ENCODE data around the gene NODAL. TPM values are rescaled to one million over a fixed set of nuclear protein-coding genes. Genes with fewer than 3 reads are reported as not detected.

The NODAL gene
- total and polyA plus RNA-seq, 2 donors = not detected

GRCh38 chr10:70476249-70477035 lies 35.0 kb upstream of the NODAL start:
- H3K36me3 ChIP-seq (ENCODE audit: insufficient read depth) = no peaks in the 10 kb centered on the region
- 79% methylated on average over 7 of the region's 7 CpGs for WGBS
- no peaks in the 10 kb centered on the region for H3K4me1 ChIP-seq (ENCODE audit: insufficient read depth)
- no peak overlapping the region for H3K27ac ChIP-seq (ENCODE audit: low read depth)
- no peak overlapping the region for H3K4me3 ChIP-seq (ENCODE audit: low read depth, low read length)
- DNase-seq (ENCODE audit: extremely low spot score) = no peak

- Histone ChIP-seq H3K4me3 (ENCODE audit: low read depth, low read length) (no peak overlapping the region), H3K4me1 (ENCODE audit: insufficient read depth) (no peaks in the 10 kb centered on the region), H3K36me3 (ENCODE audit: insufficient read depth) (no peaks in the 10 kb centered on the region), H3K27ac (ENCODE audit: low read depth) (no peak overlapping the region)
- WGBS = 91% methylated on average over 8 of the region's 8 CpGs
- no peak for DNase-seq (ENCODE audit: extremely low spot score)
Observed at GRCh38 chr10:70475661-70476060, 34.2 kb upstream of the NODAL start.

DNA sequence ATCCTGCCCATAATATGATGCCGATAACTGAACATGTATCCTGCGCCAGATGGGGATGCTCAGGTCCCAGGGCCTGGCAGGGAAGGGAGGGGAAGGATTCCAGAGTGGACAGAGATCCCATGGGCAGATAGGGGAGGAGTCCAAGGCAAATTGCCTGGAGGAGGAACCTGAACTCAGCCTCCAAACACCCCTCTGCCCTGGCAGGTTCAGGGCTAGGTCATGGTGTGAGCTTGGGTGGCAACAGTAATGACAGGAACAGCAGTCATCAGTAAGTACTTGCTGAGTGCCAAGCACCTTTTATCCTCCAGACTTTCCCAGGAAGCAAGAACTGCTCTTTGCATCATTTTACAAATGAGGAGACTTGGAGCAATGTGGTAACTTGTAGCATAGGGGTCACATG lies 33.3 kb upstream of the NODAL start:
- H3K4me3 ChIP-seq (ENCODE audit: low read depth, low read length) = no peak overlapping the region
- no peaks in the 10 kb centered on the region for H3K4me1 ChIP-seq (ENCODE audit: insufficient read depth)
- 89% methylated on average over 2 of the region's 2 CpGs for WGBS
- no peak overlapping the region for H3K27ac ChIP-seq (ENCODE audit: low read depth)
- DNase-seq (ENCODE audit: extremely low spot score) = no peak
- no peaks in the 10 kb centered on the region for H3K36me3 ChIP-seq (ENCODE audit: insufficient read depth)

DNA sequence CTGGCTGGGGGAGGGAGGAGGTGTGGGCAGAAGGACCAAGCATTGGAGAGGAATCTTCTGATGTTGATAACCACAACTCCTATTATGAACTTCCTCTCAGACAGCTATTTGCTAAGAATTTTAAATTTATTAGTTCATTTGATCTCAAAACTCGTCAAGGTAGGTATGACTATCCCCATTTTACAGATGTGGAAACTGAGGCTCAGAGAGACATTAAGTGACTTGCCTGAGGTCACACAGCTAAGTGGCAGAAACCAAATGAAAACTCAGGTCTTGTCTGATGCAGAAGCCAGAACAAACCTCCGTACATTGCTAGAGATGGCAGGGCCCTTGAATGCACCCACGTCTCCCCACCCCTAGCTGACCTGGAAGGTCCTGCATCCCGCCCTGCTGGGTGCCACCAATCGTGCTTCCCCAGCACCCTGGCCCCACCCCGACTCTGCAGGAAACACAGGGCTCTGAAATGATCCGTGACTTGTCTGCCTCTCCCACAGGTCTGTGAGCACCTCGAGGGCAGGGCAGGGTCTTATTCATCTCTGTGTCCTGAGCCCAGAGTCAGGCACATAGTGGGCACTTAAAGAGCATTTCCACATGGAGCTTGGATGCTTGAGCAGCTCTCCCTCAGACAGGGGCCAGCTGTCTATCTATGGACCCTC lies 31.4 kb upstream of the NODAL start:
- 88% methylated on average over 8 of the region's 8 CpGs for WGBS
- no peak for DNase-seq (ENCODE audit: extremely low spot score)
- Histone ChIP-seq H3K4me3 (ENCODE audit: low read depth, low read length) (no peak overlapping the region), H3K36me3 (ENCODE audit: insufficient read depth) (no peaks in the 10 kb centered on the region), H3K27ac (ENCODE audit: low read depth) (no peak overlapping the region), H3K4me1 (ENCODE audit: insufficient read depth) (no peaks in the 10 kb centered on the region)

DNA sequence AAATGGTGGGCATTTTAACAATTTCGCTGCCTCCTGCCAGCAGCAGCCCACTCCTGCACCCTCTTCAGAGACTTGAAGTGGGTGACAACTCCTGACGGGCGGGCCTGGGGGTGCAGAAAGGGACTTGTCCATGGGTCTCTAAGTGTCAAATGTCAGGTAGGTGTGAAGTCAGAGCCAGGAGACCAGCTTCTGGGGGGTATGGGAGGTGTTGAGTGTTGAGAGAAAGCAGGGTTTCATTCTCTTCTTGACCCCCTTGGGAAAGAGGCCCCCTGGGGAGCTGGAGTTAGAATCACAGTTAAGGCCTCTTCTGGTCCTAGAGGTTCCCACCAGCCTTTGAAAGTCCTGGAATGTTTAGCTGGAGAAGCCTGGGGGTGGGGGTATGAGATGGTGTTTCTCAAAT lies 25.5 kb upstream of the NODAL start:
- Histone ChIP-seq H3K36me3 (ENCODE audit: insufficient read depth) (no peaks in the 10 kb centered on the region), H3K4me1 (ENCODE audit: insufficient read depth) (no peaks in the 10 kb centered on the region), H3K4me3 (ENCODE audit: low read depth, low read length) (no peak overlapping the region), H3K27ac (ENCODE audit: low read depth) (no peak overlapping the region)
- 93% methylated on average over 3 of the region's 3 CpGs for WGBS
- DNase-seq (ENCODE audit: extremely low spot score) = no peak

DNA sequence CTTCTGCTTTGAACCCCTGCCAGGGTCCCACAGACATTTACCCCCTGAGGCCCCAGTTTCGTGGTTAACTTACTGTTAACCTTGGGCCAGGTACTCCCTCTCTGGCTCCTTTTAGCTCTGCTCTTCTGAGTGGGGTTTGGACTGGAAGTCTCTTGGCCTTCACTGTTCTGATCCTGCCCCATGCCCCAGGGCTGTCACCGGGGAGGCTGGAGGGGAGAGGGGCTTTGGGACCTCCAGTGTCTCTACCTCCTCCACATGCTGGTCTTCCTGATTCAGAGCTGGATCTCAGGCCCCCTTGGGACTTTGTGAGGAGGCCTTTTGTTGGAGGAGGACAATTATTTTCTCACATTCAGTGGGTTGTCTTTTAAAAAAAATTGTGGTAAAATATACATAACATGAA lies 24.4 kb upstream of the NODAL start:
- no peak overlapping the region for H3K4me3 ChIP-seq (ENCODE audit: low read depth, low read length)
- WGBS = 82% methylated on average over 2 of the region's 2 CpGs
- no peaks in the 10 kb centered on the region for H3K4me1 ChIP-seq (ENCODE audit: insufficient read depth)
- H3K36me3 ChIP-seq (ENCODE audit: insufficient read depth) = no peaks in the 10 kb centered on the region
- DNase-seq (ENCODE audit: extremely low spot score) = no peak
- H3K27ac ChIP-seq (ENCODE audit: low read depth) = no peak overlapping the region

DNA sequence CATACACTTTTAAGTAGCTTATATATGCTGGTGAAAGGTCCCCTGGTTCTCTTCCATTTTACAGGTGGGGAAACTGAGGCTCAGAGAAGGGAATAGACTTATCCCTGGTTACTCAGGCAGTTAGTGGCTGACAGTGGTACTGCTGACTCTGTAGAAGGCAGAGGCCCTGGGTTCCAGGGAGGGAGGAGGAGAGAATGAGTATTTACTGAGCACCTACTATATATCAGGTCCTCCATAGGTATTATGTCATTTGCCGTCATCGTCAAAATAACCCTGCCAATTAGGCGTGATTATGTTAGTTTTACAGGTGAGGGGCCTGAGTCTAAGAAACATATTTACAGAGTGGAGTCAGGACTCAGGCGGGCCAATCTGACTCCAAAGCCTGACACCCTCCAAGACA lies 23.8 kb upstream of the NODAL start:
- Histone ChIP-seq H3K27ac (ENCODE audit: low read depth) (no peak overlapping the region), H3K4me1 (ENCODE audit: insufficient read depth) (no peaks in the 10 kb centered on the region), H3K36me3 (ENCODE audit: insufficient read depth) (no peaks in the 10 kb centered on the region), H3K4me3 (ENCODE audit: low read depth, low read length) (no peak overlapping the region)
- DNase-seq (ENCODE audit: extremely low spot score) = no peak
- 98% methylated on average over 4 of the region's 4 CpGs for WGBS

DNA sequence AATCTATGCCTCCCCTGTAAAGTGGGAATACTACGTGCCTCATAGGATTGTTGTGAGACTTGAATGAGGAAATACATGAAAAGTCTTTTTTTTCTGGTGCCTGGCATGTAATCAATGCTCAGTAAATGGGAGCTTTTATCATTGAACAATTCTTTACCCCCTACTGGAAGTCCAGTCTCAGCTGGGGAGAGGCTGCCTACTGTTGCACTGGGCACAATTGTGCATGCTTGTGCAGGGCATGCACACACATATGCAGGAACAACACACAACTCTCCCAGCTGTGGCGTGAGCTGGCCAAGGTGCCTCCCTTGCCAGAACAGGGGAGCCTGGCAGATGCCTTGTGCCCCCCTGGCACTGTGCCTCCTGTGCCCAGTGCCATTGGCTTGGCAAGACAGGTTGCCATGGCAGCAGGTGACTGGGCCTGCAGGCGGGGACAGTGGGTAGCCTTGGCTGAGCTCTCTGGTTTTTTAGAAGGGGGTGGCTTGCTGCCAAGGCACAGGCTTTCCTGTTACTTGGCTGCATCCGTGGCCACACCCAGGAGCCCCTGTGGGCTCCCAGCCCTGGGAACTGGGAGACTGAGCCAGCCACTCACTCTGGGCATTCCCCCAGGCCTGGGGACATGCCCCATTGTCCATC lies 21.0 kb upstream of the NODAL start:
- Histone ChIP-seq H3K4me3 (ENCODE audit: low read depth, low read length) (no peak overlapping the region), H3K27ac (ENCODE audit: low read depth) (no peak overlapping the region), H3K4me1 (ENCODE audit: insufficient read depth) (no peaks in the 10 kb centered on the region), H3K36me3 (ENCODE audit: insufficient read depth) (no peaks in the 10 kb centered on the region)
- DNase-seq (ENCODE audit: extremely low spot score) = no peak
- WGBS = 23% methylated on average over 4 of the region's 4 CpGs

- whole genome bisulfite sequencing = 57% methylated on average over 13 of the region's 13 CpGs
- Histone ChIP-seq H3K36me3 (ENCODE audit: insufficient read depth) (no peaks in the 10 kb centered on the region), H3K4me3 (ENCODE audit: low read depth, low read length) (no peak overlapping the region), H3K27ac (ENCODE audit: low read depth) (no peak overlapping the region), H3K4me1 (ENCODE audit: insufficient read depth) (no peaks in the 10 kb centered on the region)
- no peak for DNase-seq (ENCODE audit: extremely low spot score)
Observed at GRCh38 chr10:70461397-70462348, 20.2 kb upstream of the NODAL start.

DNA sequence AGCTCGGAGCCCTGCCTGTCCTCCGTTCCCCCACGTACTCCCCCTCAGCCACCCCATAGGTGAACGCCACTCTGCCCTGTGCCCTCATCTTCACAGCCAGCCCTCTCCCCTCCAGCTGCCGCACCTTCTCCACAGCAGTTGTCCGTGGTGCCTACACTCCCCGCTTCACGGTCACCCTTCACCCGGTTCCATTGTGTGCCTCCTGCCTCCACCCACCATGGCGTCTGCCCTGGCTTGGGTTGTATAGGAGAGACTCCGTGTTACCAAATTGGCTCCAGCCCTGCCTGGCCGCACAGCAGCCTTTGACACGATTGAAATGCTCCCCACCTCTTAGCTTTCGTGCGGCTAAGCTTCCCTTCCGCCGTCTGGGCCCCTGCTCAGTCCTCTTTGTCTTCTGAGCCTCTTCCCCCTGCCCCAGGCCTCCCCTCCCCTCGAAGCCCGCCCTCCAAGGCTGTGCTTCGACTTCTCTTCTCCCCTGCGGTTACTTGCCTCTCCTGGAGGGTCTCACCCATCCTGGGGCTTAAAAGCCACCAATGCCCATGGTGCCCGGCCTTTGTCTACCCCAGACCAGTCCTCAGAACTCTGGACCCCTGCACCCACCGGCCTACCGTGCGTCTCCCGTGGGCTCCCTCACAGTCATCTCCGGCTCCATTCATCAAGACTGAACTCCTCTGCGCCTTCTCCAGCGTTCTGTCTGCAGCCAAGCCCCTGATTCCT lies 18.5 kb upstream of the NODAL start:
- H3K4me1 ChIP-seq (ENCODE audit: insufficient read depth) = no peaks in the 10 kb centered on the region
- no peak overlapping the region for H3K27ac ChIP-seq (ENCODE audit: low read depth)
- no peak for DNase-seq (ENCODE audit: extremely low spot score)
- 87% methylated on average over 29 of the region's 29 CpGs for WGBS
- no peak overlapping the region for H3K4me3 ChIP-seq (ENCODE audit: low read depth, low read length)
- H3K36me3 ChIP-seq (ENCODE audit: insufficient read depth) = no peaks in the 10 kb centered on the region

DNA sequence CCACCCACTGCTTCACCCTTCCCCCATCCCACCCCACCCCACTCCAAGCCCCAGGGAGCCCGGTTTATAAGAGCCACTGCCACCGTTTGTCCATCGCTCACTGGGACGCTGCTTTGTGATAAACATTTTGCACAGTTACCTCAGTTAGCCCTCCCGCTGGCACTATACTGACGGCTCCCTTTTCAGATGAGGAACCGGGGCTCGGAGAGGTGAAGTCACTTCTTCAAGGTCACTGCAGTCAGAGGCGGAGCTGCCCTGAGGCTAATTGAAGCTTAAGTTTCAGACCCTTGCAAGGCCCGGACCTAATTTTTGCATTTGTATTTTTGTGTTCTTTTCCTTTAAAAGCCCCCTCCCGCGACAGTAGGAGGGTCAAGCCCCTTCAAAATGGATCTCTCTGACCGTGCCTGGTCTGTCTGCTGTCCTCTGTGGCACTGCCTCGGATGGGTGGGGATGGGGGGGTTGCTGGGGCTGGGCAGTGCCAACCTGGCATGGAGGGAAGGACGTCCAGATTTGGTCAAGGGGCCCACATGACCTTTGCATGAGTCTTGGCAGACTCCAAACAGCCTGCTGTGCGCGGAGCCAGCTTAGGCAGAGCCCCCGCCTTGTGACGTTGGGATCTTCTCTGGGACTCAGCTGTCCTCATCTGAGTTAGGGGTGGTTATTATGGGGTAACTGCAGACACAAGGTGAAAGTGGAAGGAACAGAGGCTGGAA lies 17.7 kb upstream of the NODAL start:
- 46% methylated on average over 19 of the region's 19 CpGs for WGBS
- Histone ChIP-seq H3K36me3 (ENCODE audit: insufficient read depth) (no peaks in the 10 kb centered on the region), H3K4me1 (ENCODE audit: insufficient read depth) (no peaks in the 10 kb centered on the region), H3K4me3 (ENCODE audit: low read depth, low read length) (no peak overlapping the region), H3K27ac (ENCODE audit: low read depth) (no peak overlapping the region)
- DNase-seq (ENCODE audit: extremely low spot score) = no peak

DNA sequence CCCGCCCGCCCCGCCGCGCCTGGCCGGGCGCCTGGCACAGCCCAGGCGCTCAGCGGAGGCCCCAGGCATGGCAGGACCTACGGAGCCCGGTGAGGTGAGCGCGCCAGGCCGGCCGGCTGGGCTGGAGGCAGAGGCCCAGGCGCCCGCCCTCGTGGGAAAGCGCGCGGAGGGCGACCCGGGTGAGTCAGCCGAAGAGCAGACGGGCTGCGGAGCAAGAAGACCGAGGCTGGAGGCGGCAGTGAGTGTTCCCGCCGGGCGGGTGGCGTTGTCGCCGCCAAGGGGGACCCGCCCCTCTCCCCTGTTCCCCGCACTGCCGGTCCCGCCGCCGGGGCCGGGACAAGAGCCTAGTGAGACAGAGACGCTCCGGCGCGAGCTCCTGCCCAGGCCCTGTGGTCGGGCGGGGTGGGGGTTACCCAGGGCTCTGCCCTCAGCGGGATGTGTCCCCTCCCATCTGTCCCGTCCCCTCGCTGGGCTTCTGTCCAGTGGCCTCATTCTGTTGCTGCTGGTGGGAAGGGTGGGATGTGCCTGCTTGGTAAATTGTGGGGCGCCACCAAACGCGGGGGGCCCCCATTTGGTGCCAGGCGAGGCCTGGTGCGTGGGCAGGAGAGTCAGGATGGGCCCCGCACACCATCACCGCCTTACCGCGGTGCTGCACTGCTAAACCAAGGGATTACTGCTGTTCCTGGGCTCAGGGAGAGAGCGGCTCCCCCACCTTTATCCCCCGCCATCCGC lies 17.0 kb upstream of the NODAL start:
- DNase-seq (ENCODE audit: extremely low spot score) = no peak
- Histone ChIP-seq H3K4me1 (ENCODE audit: insufficient read depth) (no peaks in the 10 kb centered on the region), H3K36me3 (ENCODE audit: insufficient read depth) (no peaks in the 10 kb centered on the region), H3K4me3 (ENCODE audit: low read depth, low read length) (peak overlapping the region; percentile 27), H3K27ac (ENCODE audit: low read depth) (peak overlapping the region; percentile 28)
- 9% methylated on average over 62 of the region's 62 CpGs for WGBS

Measured in urinary bladder (tissue), 4 donors.